IMR-90 (cell line): Measurements from ENCODE around the gene AP1S2. TPM values are rescaled to one million over a fixed set of nuclear protein-coding genes. Genes with fewer than 3 reads are reported as not detected.

Experiments used
- ATAC-seq: fragments of 200-7000 bp; cut with Tn5 transposase; 2 replicates; pipeline ENCODE4 v1.9.1; 2020; ENCODE audit warnings: low read depth, mild to moderate bottlenecking, moderate library complexity
- BruUV-seq: library from RNA; stranded (reverse); fragments of 400-500 nt; replicated peaks from 2 replicates; lab custom pipeline; 2021; lab: Mats Ljungman, UMichigan
- CTCF ChIA-PET: fragments of 300-600 bp; formaldehyde crosslinking; extraction: SDS; loops from one replicate; lab custom pipeline; 2021; ENCODE audit warnings: antibody characterized with exemption; lab: Yijun Ruan, JAX
- POLR2A ChIA-PET: fragments of 300-600 bp; sonication (Branson Sonifier 250); formaldehyde crosslinking; loops from one replicate; lab custom pipeline; 2022; ENCODE audit warnings: antibody characterized with exemption; ENCODE audit not compliant: unreplicated experiment; lab: Charles Lee
- DNase-seq: peaks from one replicate; pipeline ENCODE4 v3.0.0; 2013
- H2AFZ ChIP-seq: replicated peaks from 2 replicates; pipeline ENCODE3; 2013; ENCODE audit warnings: low read length, mild to moderate bottlenecking; ENCODE audit not compliant: poor library complexity
- H2AK5ac ChIP-seq: 2 replicates; pipeline ENCODE4 v1.6.1; 2013; ENCODE audit warnings: low read depth, low read length, inconsistent platforms
- H2AK9ac ChIP-seq: replicated peaks from 2 replicates; pipeline ENCODE3; 2013; ENCODE audit warnings: mild to moderate bottlenecking, low read depth, low read length, moderate library complexity; ENCODE audit not compliant: poor library complexity
- H2BK120ac ChIP-seq: 2 replicates; pipeline ENCODE4 v1.6.1; 2013; ENCODE audit warnings: low read depth, low read length, inconsistent platforms
- H2BK15ac ChIP-seq: 3 replicates; pipeline ENCODE4 v1.6.1; 2013; ENCODE audit warnings: low read depth, low read length, inconsistent platforms
- H2BK20ac ChIP-seq: 2 replicates; pipeline ENCODE4 v1.6.1; 2013; ENCODE audit warnings: low read depth, mild to moderate bottlenecking, inconsistent platforms, low read length, moderate library complexity
- H2BK5ac ChIP-seq: 2 replicates; pipeline ENCODE4 v1.6.1; 2013; ENCODE audit warnings: mild to moderate bottlenecking, low read depth, low read length, inconsistent platforms; ENCODE audit not compliant: poor library complexity, severe bottlenecking
- H3K14ac ChIP-seq: replicated peaks from 2 replicates; pipeline ENCODE4 v1.6.1; 2013; ENCODE audit warnings: low read depth, low read length, inconsistent platforms
- H3K18ac ChIP-seq: 2 replicates; pipeline ENCODE4 v1.6.1; 2013; ENCODE audit warnings: low read depth, low read length, control low read depth
- H3K23ac ChIP-seq: 2 replicates; pipeline ENCODE4 v1.6.1; 2013; ENCODE audit warnings: low read depth, low read length, inconsistent platforms
- H3K27ac ChIP-seq: 2 replicates; pipeline ENCODE4 v1.5.1; 2013; ENCODE audit warnings: mild to moderate bottlenecking, control low read depth, low read length; ENCODE audit not compliant: insufficient read depth
- H3K27me3 ChIP-seq: 2 replicates; pipeline ENCODE4 v1.6.1; 2013; ENCODE audit warnings: low read length; ENCODE audit not compliant: control insufficient read depth, insufficient read depth
- H3K36me3 ChIP-seq: 2 replicates; pipeline ENCODE4 v1.6.1; 2013; ENCODE audit warnings: low read length, mixed read lengths; ENCODE audit not compliant: control insufficient read depth, insufficient read depth
- H3K4ac ChIP-seq: 2 replicates; pipeline ENCODE4 v1.6.1; 2013; ENCODE audit warnings: low read depth, low read length, inconsistent platforms
- H3K4me1 ChIP-seq: 2 replicates; pipeline ENCODE4 v1.6.1; 2013; ENCODE audit warnings: low read length, mixed read lengths; ENCODE audit not compliant: control insufficient read depth, insufficient read depth
- H3K4me2 ChIP-seq: 2 replicates; pipeline ENCODE4 v1.6.1; 2013; ENCODE audit warnings: low read depth, mild to moderate bottlenecking, control low read depth, low read length, moderate library complexity
- H3K4me3 ChIP-seq: 2 replicates; pipeline ENCODE4 v1.5.1; 2013; ENCODE audit warnings: low read depth, mild to moderate bottlenecking, control low read depth, low read length, moderate library complexity; ENCODE audit not compliant: insufficient read depth
- H3K56ac ChIP-seq: 2 replicates; pipeline ENCODE4 v1.6.1; 2013; ENCODE audit warnings: low read length, inconsistent platforms; ENCODE audit not compliant: insufficient read depth; ENCODE audit errors: extremely low read depth
- H3K79me1 ChIP-seq, 2 experiments: 2 replicates each; pipeline ENCODE4 v1.6.1; 2013; ENCODE audit warnings: low read length in 2 of 2, inconsistent platforms in 1 of 2, low read depth in 1 of 2
- H3K9ac ChIP-seq: 2 replicates; pipeline ENCODE4 v1.6.1; 2013; ENCODE audit warnings: low read depth, low read length, control low read depth
- H3K9me1 ChIP-seq: 2 replicates; pipeline ENCODE4 v1.6.1; 2013; ENCODE audit warnings: low read length, inconsistent platforms; ENCODE audit not compliant: insufficient read depth
- H3K9me3 ChIP-seq: 2 replicates; pipeline ENCODE4 v1.6.1; 2013; ENCODE audit warnings: low read length; ENCODE audit not compliant: control insufficient read depth, insufficient read depth
- H4K20me1 ChIP-seq: 2 replicates; pipeline ENCODE4 v1.6.1; 2013; ENCODE audit warnings: low read length, inconsistent platforms; ENCODE audit not compliant: insufficient read depth
- H4K5ac ChIP-seq: 2 replicates; pipeline ENCODE4 v1.6.1; 2013; ENCODE audit warnings: mild to moderate bottlenecking, low read depth, low read length, control low read depth
- H4K8ac ChIP-seq, 2 experiments: 2 replicates each; pipeline ENCODE4 v1.6.1; 2013; ENCODE audit warnings: low read depth in 2 of 2, low read length in 2 of 2, control low read depth in 1 of 2, inconsistent platforms in 1 of 2
- H4K91ac ChIP-seq: 2 replicates; pipeline ENCODE4 v1.6.1; 2013; ENCODE audit warnings: low read depth, low read length, inconsistent platforms; ENCODE audit not compliant: insufficient read depth
- BHLHE40 ChIP-seq: fragments of 150-350 bp; IDR thresholded peaks from 2 replicates; pipeline ENCODE4 v1.6.1; 2016; ENCODE audit warnings: mild to moderate bottlenecking, low read depth, low read length
- RAD21 ChIP-seq: IDR thresholded peaks from 2 replicates; pipeline ENCODE4 v1.6.1; 2012; ENCODE audit warnings: low read length, improper control_type of control experiment
- RCOR1 ChIP-seq: IDR thresholded peaks from 2 replicates; pipeline ENCODE4 v1.6.1; 2012; ENCODE audit warnings: mild to moderate bottlenecking, low read length, improper control_type of control experiment; ENCODE audit not compliant: insufficient replicate concordance
- SMC3 ChIP-seq: fragments of 150-350 bp; IDR thresholded peaks from 2 replicates; pipeline ENCODE4 v1.6.1; 2016; ENCODE audit warnings: low read depth, mild to moderate bottlenecking, antibody characterized with exemption, low read length, moderate library complexity
- WGBS, 2 experiments: methylation state at CpG; one replicate each; pipeline versions ENCODE4 v1.1.5 to v1.1.7; 2013; ENCODE audit warnings: missing lambda C conversion rate in 2 of 2; ENCODE audit not compliant: insufficient read length in 1 of 2; ENCODE audit errors: extremely low coverage in 2 of 2; 5-methylcytosine and 5-hydroxymethylcytosine counted together
- dilution Hi-C: fragments of 300-500 bp; cut with HindIII; formaldehyde crosslinking; loops from one replicate; pipeline ENCODE4 v1.14.3; 2018; ENCODE audit warnings: low sequenced_read_pairs; ENCODE audit not compliant: unreplicated experiment
- in situ Hi-C: fragments of 300-500 bp; cut with MboI; formaldehyde crosslinking; loops from 3 replicates; pipeline ENCODE4 v1.14.3; 2019; ENCODE audit warnings: low sequenced_read_pairs, inconsistent platforms, mixed read lengths
- intact Hi-C: fragments of 100-400 bp; cut with micrococcal nuclease; formaldehyde crosslinking; loops from 2 replicates; pipeline ENCODE4 v1.10.0; 2022
- polyA plus RNA-seq, 3 experiments: library from polyadenylated mRNA; depleted of rRNA; stranded (reverse); fragments of >200 nt; gene quantifications; 2 replicates each; pipeline ENCODE4 v1.2.3, GENCODE V29; 2012; ENCODE audit warnings: low replicate concordance in 1 of 3
- total RNA-seq: library from RNA; depleted of rRNA; stranded (reverse); fragments of >200 nt; gene quantifications from 2 replicates; pipeline ENCODE4 v1.2.3, GENCODE V29; 2012
- TF ChIP-seq, protein P1 (sequence below): conservative IDR thresholded peaks from 2 replicates; pipeline ENCODE4 v1.5.1; 2012; ENCODE audit warnings: mild to moderate bottlenecking, low read depth, low read length, improper control_type of control experiment

AP1S2 gene
- total and polyA plus RNA-seq, 2 of the 4 experiments (the other 2 are of a cell fraction), result 28.3 to 46.5 TPM

DNA sequence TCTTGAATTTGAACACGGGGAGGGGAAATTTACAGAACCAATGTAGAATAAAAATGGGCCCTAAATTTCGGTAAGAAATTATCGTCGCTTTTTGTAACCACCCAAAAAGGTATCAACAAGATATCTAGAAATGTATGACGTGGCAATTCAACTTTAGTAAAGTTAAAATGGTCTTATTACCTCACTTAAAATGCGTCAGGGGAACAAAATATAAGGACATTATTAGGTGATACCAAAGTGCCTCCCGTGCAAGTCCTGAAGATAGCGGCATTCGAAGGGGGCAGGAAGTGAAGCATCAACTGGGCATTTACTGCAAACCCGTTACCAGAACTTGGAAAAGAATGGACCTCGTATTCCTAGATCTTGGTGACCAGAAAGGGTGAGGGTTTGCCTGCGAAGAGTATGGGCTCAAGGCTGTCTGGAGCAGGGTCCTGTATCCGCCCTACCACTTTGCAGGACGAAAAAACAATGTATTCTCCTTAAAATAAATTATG is 980 bp downstream of the AP1S2 start (continued):
- TF ChIP-seq SMC3, result no peak

DNA sequence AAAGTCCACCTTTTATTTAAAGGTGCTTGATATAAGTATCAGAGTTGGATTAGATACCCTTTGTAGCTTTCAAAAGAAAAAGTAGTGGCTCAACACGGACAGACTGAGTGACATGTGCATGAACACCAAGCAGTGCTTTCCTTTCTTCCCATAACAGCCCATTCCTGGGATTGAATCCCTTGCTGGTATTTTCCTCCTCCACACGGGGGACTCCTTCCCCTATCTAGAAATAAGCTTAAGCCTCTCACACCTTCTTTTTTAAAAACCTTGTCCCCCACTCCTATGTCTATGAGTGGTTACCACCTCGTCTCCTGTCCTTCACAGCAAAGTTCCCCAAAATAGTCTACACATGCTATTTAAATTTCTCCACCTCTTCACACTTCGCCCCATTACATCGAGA is 5.1 kb downstream of the AP1S2 start:
- POLR2A ChIA-PET, result no interaction called here

More for the DNA sequence above, 5.1 kb downstream of the AP1S2 start:
- intact Hi-C loops (loop anchor here (2.0 kb wide), 1 partner anchor 273 kb away; the partner anchor contains the start of gene GRPR), in situ Hi-C loops (no loop called here), dilution Hi-C loops (no loop called here)
- Histone ChIP-seq H3K18ac (no peak overlapping the region), H3K4me2 (no peak overlapping the region), H2AK9ac (no peak overlapping the region), H3K36me3 (peaks cover 2% of the 10 kb centered on the region; the same call in 1 of the 2 replicates), H3K27ac (no peak overlapping the region), H3K56ac (no peak overlapping the region), H3K9me1 (no peaks in the 10 kb centered on the region), H3K27me3 (peaks cover 2% of the 10 kb centered on the region; the same call in 1 of the 2 replicates), H2AK5ac (no peak overlapping the region), H3K9ac (no peak overlapping the region), H3K9me3 (no peaks in the 10 kb centered on the region), H4K8ac (no peak overlapping the region), H3K23ac (no peak overlapping the region), H2BK20ac (no peak overlapping the region), H4K91ac (no peak overlapping the region), H3K79me1 (peaks cover 0 to 17% of the 10 kb centered on the region in 2 experiments; a peak in 2 of 4 replicates), H2BK15ac (no peak overlapping the region), H2BK5ac (no peak overlapping the region), H3K4ac (no peak overlapping the region), H3K4me1 (no peaks in the 10 kb centered on the region), H4K20me1 (no peaks in the 10 kb centered on the region; the same call in 1 of the 2 replicates), H3K4me3 (no peak overlapping the region), H3K14ac (no peak overlapping the region), H4K5ac (no peak overlapping the region), H2BK120ac (no peak overlapping the region), H2AFZ (no peak overlapping the region)
- ATAC-seq (peak; percentile 40; the same call in 1 of the 2 replicates), DNase-seq (no peak)
- 93 to 100% methylated on average over 2 of the region's 5 CpGs for WGBS, 2 experiments
- no peak for TF ChIP-seq RCOR1
- TF ChIP-seq, protein P1, sequence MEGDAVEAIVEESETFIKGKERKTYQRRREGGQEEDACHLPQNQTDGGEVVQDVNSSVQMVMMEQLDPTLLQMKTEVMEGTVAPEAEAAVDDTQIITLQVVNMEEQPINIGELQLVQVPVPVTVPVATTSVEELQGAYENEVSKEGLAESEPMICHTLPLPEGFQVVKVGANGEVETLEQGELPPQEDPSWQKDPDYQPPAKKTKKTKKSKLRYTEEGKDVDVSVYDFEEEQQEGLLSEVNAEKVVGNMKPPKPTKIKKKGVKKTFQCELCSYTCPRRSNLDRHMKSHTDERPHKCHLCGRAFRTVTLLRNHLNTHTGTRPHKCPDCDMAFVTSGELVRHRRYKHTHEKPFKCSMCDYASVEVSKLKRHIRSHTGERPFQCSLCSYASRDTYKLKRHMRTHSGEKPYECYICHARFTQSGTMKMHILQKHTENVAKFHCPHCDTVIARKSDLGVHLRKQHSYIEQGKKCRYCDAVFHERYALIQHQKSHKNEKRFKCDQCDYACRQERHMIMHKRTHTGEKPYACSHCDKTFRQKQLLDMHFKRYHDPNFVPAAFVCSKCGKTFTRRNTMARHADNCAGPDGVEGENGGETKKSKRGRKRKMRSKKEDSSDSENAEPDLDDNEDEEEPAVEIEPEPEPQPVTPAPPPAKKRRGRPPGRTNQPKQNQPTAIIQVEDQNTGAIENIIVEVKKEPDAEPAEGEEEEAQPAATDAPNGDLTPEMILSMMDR, result peak; percentile 41
- TF ChIP-seq BHLHE40, result no peak
- 0 out of 2 replicates have a peak, but pooled peaks have one; percentile 25 for TF ChIP-seq SMC3
- peak; percentile 46 for TF ChIP-seq RAD21
- CTCF ChIA-PET, result no interaction called here
- no TSS peak for BruUV-seq
